SK-N-SH treated with all-trans-retinoic acid at 6 μM for 48 hours (cell line): ENCODE measurements around the gene BUB3.

ENCODE experiments used
- ATAC-seq: fragments of 200-7000 bp; cut with Tn5 transposase; 3 replicates; pipeline ENCODE4 v1.9.1; 2020; ENCODE audit warnings: mild to moderate bottlenecking, moderate library complexity
- ARNTL ChIP-seq: fragments of 450-650 bp; formaldehyde crosslinking; IDR thresholded peaks from 2 replicates; pipeline ENCODE4 v1.5.0; 2020; ENCODE audit warnings: low read depth, mild to moderate bottlenecking, moderate library complexity, borderline replicate concordance
- BACH2 ChIP-seq: fragments of 250-450 bp; sonication (Bioruptor Pico); IDR thresholded peaks from 2 replicates; pipeline ENCODE4 v1.9.0; 2021; ENCODE audit warnings: mild to moderate bottlenecking, borderline replicate concordance
- CSDC2 ChIP-seq: fragments of 250-450 bp; sonication (Bioruptor Pico); IDR thresholded peaks from 2 replicates; pipeline ENCODE4 v1.5.0; 2020; ENCODE audit warnings: mild to moderate bottlenecking, moderate library complexity
- ESRRG ChIP-seq: fragments of 250-450 bp; sonication (Bioruptor Pico); IDR thresholded peaks from 2 replicates; pipeline ENCODE4 v1.6.1; 2021; ENCODE audit warnings: mild to moderate bottlenecking
- GLIS3 ChIP-seq: fragments of 250-450 bp; sonication (Bioruptor Pico); IDR thresholded peaks from 2 replicates; pipeline ENCODE4 v1.5.0; 2020; ENCODE audit warnings: mild to moderate bottlenecking, moderate library complexity
- ISL1 ChIP-seq: fragments of 250-450 bp; sonication (Bioruptor Pico); IDR thresholded peaks from 2 replicates; pipeline ENCODE4 v2.1.2; 2022; ENCODE audit warnings: mild to moderate bottlenecking, moderate library complexity
- OSR1 ChIP-seq: fragments of 250-450 bp; sonication (Bioruptor Pico); IDR thresholded peaks from 2 replicates; pipeline ENCODE4 v1.8.0; 2022; ENCODE audit warnings: moderate library complexity, mild to moderate bottlenecking, inconsistent platforms
- PATZ1 ChIP-seq: fragments of 250-450 bp; sonication (Bioruptor Pico); IDR thresholded peaks from 2 replicates; pipeline ENCODE4 v1.8.0; 2020; ENCODE audit warnings: mild to moderate bottlenecking, moderate library complexity, borderline replicate concordance
- POU6F1 ChIP-seq: fragments of 250-450 bp; sonication (Bioruptor Pico); IDR thresholded peaks from 2 replicates; pipeline ENCODE4 v1.8.0; 2021; ENCODE audit warnings: low read depth, mild to moderate bottlenecking, moderate library complexity, borderline replicate concordance
- PPARA ChIP-seq: fragments of 250-450 bp; sonication (Bioruptor Pico); IDR thresholded peaks from 2 replicates; pipeline ENCODE4 v1.5.0; 2020; ENCODE audit warnings: mild to moderate bottlenecking, borderline replicate concordance
- RARB ChIP-seq: fragments of 250-450 bp; sonication (Bioruptor Pico); IDR thresholded peaks from 2 replicates; pipeline ENCODE4 v1.8.0; 2021; ENCODE audit warnings: mild to moderate bottlenecking, moderate library complexity
- SNAI2 ChIP-seq: fragments of 250-450 bp; sonication (Bioruptor Pico); IDR thresholded peaks from 2 replicates; pipeline ENCODE4 v1.5.0; 2020; ENCODE audit warnings: mild to moderate bottlenecking, moderate library complexity
- TCF4 ChIP-seq: fragments of 250-450 bp; sonication (Bioruptor Pico); IDR thresholded peaks from 2 replicates; pipeline ENCODE4 v1.8.0; 2021; ENCODE audit warnings: mild to moderate bottlenecking, moderate library complexity, borderline replicate concordance
- TOX ChIP-seq: fragments of 250-450 bp; sonication (Bioruptor Pico); IDR thresholded peaks from 2 replicates; pipeline ENCODE4 v1.8.0; 2021; ENCODE audit warnings: mild to moderate bottlenecking, moderate library complexity, borderline replicate concordance
- ZC3H10 ChIP-seq: fragments of 250-450 bp; sonication (Bioruptor Pico); IDR thresholded peaks from 2 replicates; pipeline ENCODE4 v1.5.1; 2021; ENCODE audit warnings: mild to moderate bottlenecking, moderate library complexity
- ZFP3 ChIP-seq: fragments of 250-450 bp; sonication (Bioruptor Pico); IDR thresholded peaks from 2 replicates; pipeline ENCODE4 v1.5.0; 2020; ENCODE audit warnings: mild to moderate bottlenecking, moderate library complexity
- ZFP30 ChIP-seq: fragments of 450-650 bp; formaldehyde crosslinking; IDR thresholded peaks from 2 replicates; pipeline ENCODE4 v1.5.0; 2022; ENCODE audit warnings: mild to moderate bottlenecking, moderate library complexity
- ZNF565 ChIP-seq: fragments of 450-650 bp; formaldehyde crosslinking; conservative IDR thresholded peaks from 2 replicates; pipeline ENCODE4 v1.5.0; 2020; ENCODE audit warnings: low read depth, mild to moderate bottlenecking, moderate library complexity
- ZNF70 ChIP-seq: fragments of 450-650 bp; formaldehyde crosslinking; IDR thresholded peaks from 2 replicates; pipeline ENCODE4 v1.5.0; 2020; ENCODE audit warnings: mild to moderate bottlenecking, moderate library complexity
- ZNF8 ChIP-seq: fragments of 450-650 bp; formaldehyde crosslinking; IDR thresholded peaks from 2 replicates; pipeline ENCODE4 v1.5.0; 2020; ENCODE audit warnings: mild to moderate bottlenecking, moderate library complexity
- TF ChIP-seq, protein P1 (sequence below): fragments of 250-450 bp; sonication (Bioruptor Pico); IDR thresholded peaks from 2 replicates; pipeline ENCODE4 v1.5.0; 2020; ENCODE audit warnings: mild to moderate bottlenecking, moderate library complexity
- TF ChIP-seq, protein P2 (sequence below): fragments of 250-450 bp; sonication (Bioruptor Pico); IDR thresholded peaks from 2 replicates; pipeline ENCODE4 v1.5.1; 2021; ENCODE audit warnings: mild to moderate bottlenecking, moderate library complexity

The BUB3 gene

GRCh38 chr10:123149568-123150270, 4.5 kb upstream of the BUB3 start:
- TF ChIP-seq ISL1 (CRISPR knock-in tag) (no peak), POU6F1 (no peak), RARB (no peak), ZC3H10 (CRISPR knock-in tag) (no peak), ZFP30 (no peak), SNAI2 (CRISPR knock-in tag) (no peak), ZNF565 (CRISPR knock-in tag) (no peak), CSDC2 (CRISPR knock-in tag) (no peak), OSR1 (no peak), PATZ1 (CRISPR knock-in tag) (no peak), GLIS3 (CRISPR knock-in tag) (no peak), BACH2 (CRISPR knock-in tag) (no peak), ESRRG (CRISPR knock-in tag) (no peak), PPARA (no peak), ZFP3 (CRISPR knock-in tag) (no peak), ZNF70 (no peak), TCF4 (CRISPR knock-in tag) (no peak)
- TF ChIP-seq, protein P1, sequence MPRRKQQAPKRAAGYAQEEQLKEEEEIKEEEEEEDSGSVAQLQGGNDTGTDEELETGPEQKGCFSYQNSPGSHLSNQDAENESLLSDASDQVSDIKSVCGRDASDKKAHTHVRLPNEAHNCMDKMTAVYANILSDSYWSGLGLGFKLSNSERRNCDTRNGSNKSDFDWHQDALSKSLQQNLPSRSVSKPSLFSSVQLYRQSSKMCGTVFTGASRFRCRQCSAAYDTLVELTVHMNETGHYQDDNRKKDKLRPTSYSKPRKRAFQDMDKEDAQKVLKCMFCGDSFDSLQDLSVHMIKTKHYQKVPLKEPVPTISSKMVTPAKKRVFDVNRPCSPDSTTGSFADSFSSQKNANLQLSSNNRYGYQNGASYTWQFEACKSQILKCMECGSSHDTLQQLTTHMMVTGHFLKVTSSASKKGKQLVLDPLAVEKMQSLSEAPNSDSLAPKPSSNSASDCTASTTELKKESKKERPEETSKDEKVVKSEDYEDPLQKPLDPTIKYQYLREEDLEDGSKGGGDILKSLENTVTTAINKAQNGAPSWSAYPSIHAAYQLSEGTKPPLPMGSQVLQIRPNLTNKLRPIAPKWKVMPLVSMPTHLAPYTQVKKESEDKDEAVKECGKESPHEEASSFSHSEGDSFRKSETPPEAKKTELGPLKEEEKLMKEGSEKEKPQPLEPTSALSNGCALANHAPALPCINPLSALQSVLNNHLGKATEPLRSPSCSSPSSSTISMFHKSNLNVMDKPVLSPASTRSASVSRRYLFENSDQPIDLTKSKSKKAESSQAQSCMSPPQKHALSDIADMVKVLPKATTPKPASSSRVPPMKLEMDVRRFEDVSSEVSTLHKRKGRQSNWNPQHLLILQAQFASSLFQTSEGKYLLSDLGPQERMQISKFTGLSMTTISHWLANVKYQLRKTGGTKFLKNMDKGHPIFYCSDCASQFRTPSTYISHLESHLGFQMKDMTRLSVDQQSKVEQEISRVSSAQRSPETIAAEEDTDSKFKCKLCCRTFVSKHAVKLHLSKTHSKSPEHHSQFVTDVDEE (CRISPR knock-in tag): no peak
- no peak for ATAC-seq

- TF ChIP-seq ZNF8 (CRISPR knock-in tag): no peak
- TF ChIP-seq, protein P2, sequence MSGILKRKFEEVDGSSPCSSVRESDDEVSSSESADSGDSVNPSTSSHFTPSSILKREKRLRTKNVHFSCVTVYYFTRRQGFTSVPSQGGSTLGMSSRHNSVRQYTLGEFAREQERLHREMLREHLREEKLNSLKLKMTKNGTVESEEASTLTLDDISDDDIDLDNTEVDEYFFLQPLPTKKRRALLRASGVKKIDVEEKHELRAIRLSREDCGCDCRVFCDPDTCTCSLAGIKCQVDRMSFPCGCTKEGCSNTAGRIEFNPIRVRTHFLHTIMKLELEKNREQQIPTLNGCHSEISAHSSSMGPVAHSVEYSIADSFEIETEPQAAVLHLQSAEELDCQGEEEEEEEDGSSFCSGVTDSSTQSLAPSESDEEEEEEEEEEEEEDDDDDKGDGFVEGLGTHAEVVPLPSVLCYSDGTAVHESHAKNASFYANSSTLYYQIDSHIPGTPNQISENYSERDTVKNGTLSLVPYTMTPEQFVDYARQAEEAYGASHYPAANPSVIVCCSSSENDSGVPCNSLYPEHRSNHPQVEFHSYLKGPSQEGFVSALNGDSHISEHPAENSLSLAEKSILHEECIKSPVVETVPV (CRISPR knock-in tag): no peak
- TF ChIP-seq GLIS3 (CRISPR knock-in tag): no peak
- no peak for TF ChIP-seq BACH2 (CRISPR knock-in tag)
- TF ChIP-seq ZFP3 (CRISPR knock-in tag): no peak
These were observed 3.8 kb upstream of the BUB3 start for GRCh38 chr10:123150271-123150985.

GRCh38 chr10:123150986-123151736, 3.0 kb upstream of the BUB3 start:
- no peak for ATAC-seq
- TF ChIP-seq, protein P1 (CRISPR knock-in tag): no peak
- no peak for TF ChIP-seq ZNF70
- TF ChIP-seq TCF4 (CRISPR knock-in tag): no peak
- no peak for TF ChIP-seq RARB
- TF ChIP-seq TOX: no peak
- no peak for TF ChIP-seq ISL1 (CRISPR knock-in tag)
- no peak for TF ChIP-seq ZC3H10 (CRISPR knock-in tag)
- TF ChIP-seq ZNF8 (CRISPR knock-in tag): no peak
- TF ChIP-seq POU6F1: no peak
- TF ChIP-seq ESRRG (CRISPR knock-in tag): no peak
- TF ChIP-seq PPARA: no peak
- TF ChIP-seq GLIS3 (CRISPR knock-in tag): no peak
- no peak for TF ChIP-seq ZFP30
- no peak for TF ChIP-seq CSDC2 (CRISPR knock-in tag)
- TF ChIP-seq ARNTL (CRISPR knock-in tag): no peak
- no peak for TF ChIP-seq SNAI2 (CRISPR knock-in tag)

More at GRCh38 chr10:123150271-123150985, 3.8 kb upstream of the BUB3 start:
- no peak for ATAC-seq
